HG02885 (cell line): Measurements from ENCODE around the gene PLCB1.
"Not testable (repeated sequence)": the region's sequence is repeated elsewhere in the genome, so short reads cannot be mapped to it uniquely, and the experiment has no call there.

ENCODE experiments used
- ATAC-seq: cut with Tn5 transposase; IDR thresholded peaks from one replicate; pipeline ENCODE4 v1.9.1; 2021; ENCODE audit warnings: mild to moderate bottlenecking; ENCODE audit not compliant: unreplicated experiment, poor library complexity

Gene PLCB1

GRCh38 chr20:8154638-8155037, 22.6 kb downstream of the PLCB1 start:
- no peak for ATAC-seq

DNA sequence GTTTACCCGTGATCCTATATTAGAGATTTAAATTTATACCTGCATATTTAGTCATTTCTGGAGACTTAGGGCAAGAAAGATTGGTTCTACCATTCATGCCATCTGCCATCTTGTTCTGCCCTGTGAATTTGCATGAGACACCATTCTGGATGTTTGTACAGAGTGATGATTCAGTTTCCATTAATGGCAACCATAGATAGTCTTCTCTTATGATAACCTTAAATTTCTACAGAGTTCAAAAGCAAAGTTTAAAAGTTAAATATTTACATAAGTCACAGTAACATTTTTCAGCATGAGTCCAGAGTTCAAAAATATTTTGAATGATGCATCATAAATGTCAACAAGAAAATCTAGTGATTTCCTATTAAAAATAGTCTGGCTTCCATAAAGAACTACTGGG, 23.2 kb downstream of the PLCB1 start:
- ATAC-seq = no peak

DNA sequence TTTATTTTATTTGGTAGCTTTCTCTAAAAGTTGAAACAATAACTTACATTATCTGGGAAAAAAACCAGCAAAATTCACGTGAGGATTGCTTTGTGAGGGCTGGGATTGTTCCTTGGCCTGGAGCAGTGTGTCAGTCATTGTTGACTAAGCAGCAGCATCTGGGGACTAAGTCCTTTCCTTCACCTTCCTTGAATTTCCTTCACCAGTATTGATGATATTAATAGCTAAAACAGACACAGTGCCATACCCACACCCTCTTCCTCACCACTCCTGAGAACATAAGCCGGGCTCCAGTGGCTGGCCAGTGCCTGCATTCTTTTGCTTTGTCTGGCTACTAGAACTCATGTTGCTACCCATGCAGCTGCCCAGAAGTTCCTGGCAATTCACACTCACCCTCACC, 23.7 kb downstream of the PLCB1 start:
- ATAC-seq = no peak

GRCh38 chr20:8156235-8157079, 24.4 kb downstream of the PLCB1 start:
- peak; percentile 56 for ATAC-seq

GRCh38 chr20:8159217-8159616, 27.2 kb downstream of the PLCB1 start:
- ATAC-seq = not testable (repeated sequence)

DNA sequence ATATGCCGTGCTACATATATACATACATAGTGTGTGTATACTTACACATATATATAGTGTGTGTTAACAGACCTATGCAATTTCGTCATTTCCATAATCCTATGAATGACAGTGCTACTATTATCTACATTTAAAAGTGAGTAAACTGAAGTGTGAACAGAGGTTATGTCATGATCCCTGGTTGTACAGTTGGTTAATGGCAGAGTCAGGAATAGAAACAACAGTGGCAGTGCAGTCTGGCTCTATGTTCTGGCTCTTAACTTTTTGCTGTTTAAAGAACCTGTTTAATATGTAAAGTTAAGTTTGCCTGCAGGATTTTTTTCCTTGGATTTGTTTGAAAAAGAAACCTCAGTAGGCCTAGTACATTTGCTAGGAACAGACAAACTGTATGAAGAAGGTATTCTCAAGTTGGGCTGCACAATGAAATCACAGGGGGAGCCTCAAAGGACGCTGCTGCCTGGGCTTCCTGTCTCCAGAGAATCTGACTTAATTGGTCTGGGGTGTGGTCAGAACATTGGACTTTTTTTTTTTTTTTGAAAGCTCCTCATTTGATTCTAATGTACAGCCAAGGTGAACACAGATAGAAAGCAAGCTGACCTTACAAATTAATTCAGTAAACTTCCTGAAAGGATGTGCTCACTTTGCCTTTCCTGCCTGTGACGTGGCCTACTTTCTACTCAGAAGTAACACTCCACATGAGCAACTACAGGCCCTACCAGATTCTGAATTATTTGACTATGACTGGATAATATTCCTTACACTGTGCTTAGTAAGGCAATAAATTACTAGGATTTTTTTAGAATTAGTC, 29.4 kb downstream of the PLCB1 start:
- ATAC-seq = no peak

DNA sequence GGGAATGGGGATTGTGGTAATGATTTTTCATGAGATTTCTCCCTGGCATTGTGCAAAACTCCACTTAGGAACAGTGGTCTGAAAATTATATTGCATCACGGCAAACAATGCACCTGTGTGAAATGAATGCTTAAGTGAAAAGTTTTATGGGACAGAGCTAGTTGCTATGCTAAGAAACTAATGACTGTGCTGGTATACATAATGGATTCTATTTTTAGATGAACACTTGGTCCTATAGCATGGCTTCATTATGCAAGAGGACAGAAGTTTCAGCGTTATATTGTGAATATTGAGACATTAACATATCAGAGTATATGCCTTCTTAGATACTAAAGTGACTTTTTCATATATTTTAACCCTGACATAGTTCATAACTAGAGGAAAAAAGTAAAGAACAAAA, 30.5 kb downstream of the PLCB1 start:
- ATAC-seq = no peak

DNA sequence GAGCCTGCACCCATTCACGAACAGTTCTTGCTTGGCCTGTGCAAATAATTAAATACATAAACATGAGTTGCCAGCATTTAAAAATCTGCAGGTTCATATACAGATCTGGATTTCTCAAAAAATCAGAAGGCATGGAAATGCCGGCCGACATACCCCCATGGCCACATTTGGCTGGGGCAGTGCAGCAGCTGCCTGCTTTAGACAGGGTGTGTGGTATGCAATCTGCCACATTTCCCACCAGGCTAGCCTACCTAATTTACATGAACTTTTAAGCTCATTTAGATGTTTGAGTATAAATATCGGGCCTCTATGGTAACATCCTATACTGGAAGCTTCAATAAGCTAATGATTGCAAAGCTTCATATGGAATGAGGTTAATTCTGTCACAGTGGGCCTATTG, 31.5 kb downstream of the PLCB1 start:
- ATAC-seq = no peak

- no peak for ATAC-seq
Observed at GRCh38 chr20:8166730-8167129, 34.7 kb downstream of the PLCB1 start.

DNA sequence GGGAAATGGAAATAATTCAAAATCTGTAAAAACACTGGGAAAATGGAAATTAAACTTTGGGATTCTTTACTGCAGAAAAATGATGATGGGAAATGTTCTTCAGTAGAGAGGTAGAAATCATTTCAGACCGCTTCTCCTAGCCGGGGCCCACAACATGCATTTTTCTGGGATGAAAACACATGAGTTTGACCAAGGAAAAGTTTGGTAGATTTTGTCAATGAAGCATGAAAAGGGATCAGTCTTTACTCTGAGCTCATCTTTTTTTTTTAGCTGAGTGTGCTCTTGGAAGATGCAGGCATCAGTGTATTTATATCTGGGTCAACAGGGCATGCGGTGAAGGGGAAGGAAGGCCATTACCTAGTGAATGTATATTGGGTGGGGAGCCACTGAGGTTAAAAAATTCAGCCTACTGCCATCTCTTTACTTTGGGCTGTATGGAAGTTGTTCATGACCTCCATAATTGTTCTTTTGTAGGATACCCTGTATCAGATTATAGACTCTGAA, 36.8 kb downstream of the PLCB1 start:
- ATAC-seq = no peak

GRCh38 chr20:8170921-8171320, 38.9 kb downstream of the PLCB1 start:
- ATAC-seq = no peak

DNA sequence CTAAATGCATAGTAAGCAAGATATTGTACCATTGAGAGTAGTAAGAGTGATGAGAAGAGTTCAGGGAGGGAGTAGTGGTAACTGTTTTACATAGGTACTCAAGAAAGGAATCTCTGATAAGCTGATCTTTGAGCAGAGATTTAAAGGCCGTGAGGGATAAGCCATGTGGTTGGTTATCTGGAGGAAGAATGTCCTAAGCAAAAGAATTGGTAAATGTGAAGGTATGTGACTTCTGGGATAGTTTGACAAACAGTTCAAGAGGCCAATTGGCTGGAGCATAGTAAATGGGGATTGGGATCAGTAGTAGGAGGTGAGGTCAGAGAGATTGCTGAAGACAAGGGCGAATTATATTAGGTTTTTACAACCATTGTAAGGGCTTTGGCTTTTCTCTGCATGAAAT, 40.1 kb downstream of the PLCB1 start:
- no peak for ATAC-seq

DNA sequence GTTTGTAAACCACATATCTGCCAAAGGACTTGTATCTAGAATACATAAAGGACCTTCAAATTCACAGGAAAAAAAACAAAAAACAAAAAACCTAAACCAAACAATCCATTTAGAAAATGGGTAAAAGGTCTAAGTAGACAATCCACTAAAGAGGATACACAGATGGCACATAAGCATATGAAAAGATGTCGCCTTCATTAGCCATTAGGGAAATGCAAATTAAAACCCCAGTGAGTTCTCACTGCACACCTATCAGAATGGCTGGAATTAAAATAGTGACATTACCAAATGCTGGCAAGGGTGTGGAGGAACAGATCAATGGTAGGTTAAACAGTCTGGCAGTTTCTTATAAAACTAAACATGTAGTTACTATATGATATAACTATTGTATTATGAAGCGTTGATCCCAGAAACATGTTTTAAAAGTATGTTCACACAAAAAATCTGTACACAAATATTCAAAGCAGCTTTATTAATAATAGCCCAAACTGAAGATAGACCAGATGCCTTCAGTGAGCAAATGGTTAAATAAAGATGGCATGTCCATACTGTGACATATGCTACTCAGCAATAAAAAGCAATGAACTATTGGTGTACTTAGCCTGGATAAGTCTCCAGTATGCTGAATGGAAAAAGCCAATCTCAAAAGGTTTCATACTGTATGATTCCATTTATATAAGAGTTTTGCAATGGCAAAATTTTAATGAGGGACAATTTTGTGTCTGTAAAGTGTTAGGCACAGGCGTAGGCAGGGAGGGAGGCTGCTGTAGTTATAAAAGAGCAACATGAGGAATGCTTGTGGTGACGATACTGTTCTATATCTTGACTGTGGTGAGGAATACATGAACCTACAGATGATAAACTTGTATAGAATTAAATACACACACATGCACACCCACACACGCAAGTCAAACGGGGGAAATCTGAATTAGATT, 43.9 kb downstream of the PLCB1 start:
- no peak for ATAC-seq

DNA sequence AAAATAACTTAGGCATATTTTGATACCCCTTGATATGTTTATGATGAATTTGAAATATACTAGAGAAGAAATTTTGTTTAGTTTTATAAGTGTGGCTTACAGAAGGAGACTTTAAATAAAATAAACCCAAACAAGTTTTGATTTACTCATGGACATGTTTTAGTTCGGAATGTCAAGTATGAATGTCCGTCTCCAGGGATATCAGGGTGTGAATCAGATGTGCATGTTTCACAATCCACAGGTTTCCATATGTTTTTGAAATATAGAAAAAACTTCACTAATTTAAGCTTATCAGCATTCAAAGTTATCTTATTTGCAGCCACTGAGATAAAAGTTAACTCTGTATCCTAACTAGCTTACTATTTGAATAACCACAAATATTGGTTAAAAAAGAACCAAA, 51.5 kb downstream of the PLCB1 start:
- ATAC-seq = no peak

- ATAC-seq = no peak
Observed at GRCh38 chr20:8187740-8188139, 55.7 kb downstream of the PLCB1 start.

DNA sequence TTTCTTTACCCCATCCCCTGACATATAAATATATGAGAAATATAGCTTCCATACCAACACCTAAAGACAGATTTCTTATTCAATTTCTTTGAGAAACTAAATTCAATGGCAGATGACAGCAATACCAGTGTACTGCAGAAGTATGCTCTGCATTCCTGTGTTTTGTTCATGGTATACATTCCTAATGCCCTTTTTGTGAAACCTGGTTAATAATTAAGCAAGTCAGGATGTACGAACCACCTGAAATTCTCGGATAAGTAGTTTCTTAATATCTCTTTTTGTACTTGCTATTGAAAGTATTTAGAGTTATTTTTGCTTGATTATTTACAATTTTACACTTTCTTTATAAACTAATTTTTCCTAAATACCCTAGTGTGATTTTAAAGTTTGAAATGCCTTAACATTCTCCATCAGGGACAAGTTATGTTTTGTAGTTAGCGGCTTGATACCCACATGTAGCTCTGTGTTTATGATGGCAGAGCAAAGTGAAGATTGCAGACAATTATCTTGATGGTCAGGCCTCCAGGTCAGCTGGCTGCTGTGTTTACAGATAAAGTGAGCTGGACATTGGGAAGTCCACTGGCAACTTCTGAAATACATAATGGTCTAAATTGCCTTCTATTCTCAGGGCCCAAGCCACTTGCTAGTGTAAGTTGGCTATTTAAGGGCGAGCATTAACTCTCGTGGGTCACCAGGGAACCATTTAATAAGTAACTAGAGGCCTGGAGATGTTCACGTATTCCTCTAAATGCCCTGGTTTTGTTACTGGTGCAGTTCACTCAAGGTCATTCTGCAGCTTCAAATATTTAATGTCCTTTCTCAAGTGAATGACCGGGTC, 58.2 kb downstream of the PLCB1 start:
- ATAC-seq = no peak

DNA sequence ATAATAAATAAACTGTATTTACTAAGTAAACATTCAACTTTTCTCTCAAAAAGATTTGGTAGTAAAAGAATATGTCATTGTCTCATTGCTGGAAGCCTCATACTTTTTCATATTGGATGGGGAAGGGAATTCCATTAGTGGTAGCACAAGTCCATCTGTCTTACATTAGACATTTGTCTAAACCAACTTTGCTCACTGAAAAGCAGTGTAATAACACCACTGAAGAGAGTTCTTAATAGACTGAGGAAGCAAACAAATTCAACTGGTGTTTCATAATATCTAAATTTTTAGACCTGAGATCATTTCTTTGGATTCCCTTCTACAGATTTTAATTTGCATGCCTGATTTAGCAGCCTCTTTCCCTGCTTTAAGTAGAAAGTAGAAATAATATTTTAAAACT, 62.7 kb downstream of the PLCB1 start:
- ATAC-seq = no peak

GRCh38 chr20:8196096-8196495, 64.0 kb downstream of the PLCB1 start:
- no peak for ATAC-seq

GRCh38 chr20:8200220-8200619, 68.2 kb downstream of the PLCB1 start:
- no peak for ATAC-seq
